Pancreas (tissue), 10 donors: ENCODE results near the gene REC114. TPM values are rescaled to one million over a fixed set of nuclear protein-coding genes. Genes with fewer than 3 reads are reported as not detected.
"Not testable (repeated sequence)": the region's sequence is repeated elsewhere in the genome, so short reads cannot be mapped to it uniquely, and the experiment has no call there.

Experiments used
- ATAC-seq, 4 donors: fragments of 200-7000 bp; cut with Tn5 transposase; one replicate each; pipeline versions ENCODE4 v1.8.0 to v1.9.1; 2020; ENCODE audit warnings: mild to moderate bottlenecking in 4 of 4, moderate library complexity in 4 of 4
- DNase-seq, 6 donors: peaks; one replicate each; pipeline ENCODE4 v3.0.0-alpha.2; 2020
- FAIRE-seq: peaks from 2 replicates; lab custom pipeline; 2012; peaks lifted over from hg19 to GRCh38; lab: Jason Lieb, UNC
- H3K27ac ChIP-seq, 4 donors: fragments of 200-600 bp; sonication (generic); 1 replicate in 3 of 4; 2 replicates in 1 of 4; pipeline versions ENCODE4 v1.5.0 to v1.8.0; 2020
- H3K27me3 ChIP-seq, 4 donors: fragments of 200-600 bp; one replicate each; pipeline ENCODE4 v1.8.0; 2021
- H3K36me3 ChIP-seq, 3 donors: fragments of 200-600 bp; sonication (generic) in 1 of 3; one replicate each; pipeline versions ENCODE4 v1.5.0 to v1.8.0; 2020 to 2021
- H3K4me1 ChIP-seq, 3 donors: fragments of 200-600 bp; one replicate each; pipeline ENCODE4 v1.8.0; 2021
- H3K4me3 ChIP-seq, 4 donors: fragments of 200-600 bp; sonication (generic) in 2 of 4; one replicate each; pipeline versions ENCODE4 v1.5.0 to v1.8.0; 2020 to 2021
- H3K9me3 ChIP-seq, 4 donors: fragments of 200-600 bp; one replicate each; pipeline ENCODE4 v1.8.0; 2021
- WGBS, 2 donors: extraction: QIAGEN DNeasy Blood & Tissue Kit; methylation state at CpG; one replicate each; pipeline ENCODE4 v1.1.7; 2013; 5-methylcytosine and 5-hydroxymethylcytosine counted together
- intact Hi-C, 3 donors: fragments of 100-400 bp; cut with DNase I; formaldehyde crosslinking; loops; one replicate each; pipeline versions ENCODE4 v1.11.1 to v1.14.2; 2022
- polyA plus RNA-seq, 2 donors: library from polyadenylated mRNA; stranded (reverse); fragments of 200-250 nt; gene quantifications; one replicate each; pipeline ENCODE4 v1.2.3, GENCODE V29; 2013
- total RNA-seq, 6 donors: library from RNA; stranded (reverse); fragmentation: NEBNext Ultra II Directional in 4 of 6; extraction: Animal tissue kit (Norgen Biotek cat#: 25700) in 4 of 6; gene quantifications; one replicate each; pipeline versions ENCODE4 v1.2.1 to v1.2.4, GENCODE V29; 2021 to 2023
- TF ChIP-seq, protein P1 (sequence below), 4 donors: fragments of 200-600 bp; sonication (generic) in 3 of 4; IDR thresholded peaks; one replicate each; pipeline versions ENCODE4 v1.5.0 to v1.8.0; 2021; ENCODE audit warnings: antibody characterized with exemption in 4 of 4
- donor health status: healthy with polysubstance abuse.
- donor health status: DM: no; HTN: no; CAD: no; lungs with moderate emphysema.
- donor health status: DM: no; HTN: no; CAD: no.
- donor health status: control.
- donor health status: control.
- donor health status: Bipolar disorder and iron deficiency.
- donor health status: DM: yes; HTN: yes; CAD: no.
- donor health status: DM: no; HTN: no; CAD: no.
- donor health status: DM: no; HTN: no; CAD: no.
- donor health status: DM: yes; HTN: yes; CAD: no.

The REC114 gene
- total and polyA plus RNA-seq, 8 donors = not detected

DNA sequence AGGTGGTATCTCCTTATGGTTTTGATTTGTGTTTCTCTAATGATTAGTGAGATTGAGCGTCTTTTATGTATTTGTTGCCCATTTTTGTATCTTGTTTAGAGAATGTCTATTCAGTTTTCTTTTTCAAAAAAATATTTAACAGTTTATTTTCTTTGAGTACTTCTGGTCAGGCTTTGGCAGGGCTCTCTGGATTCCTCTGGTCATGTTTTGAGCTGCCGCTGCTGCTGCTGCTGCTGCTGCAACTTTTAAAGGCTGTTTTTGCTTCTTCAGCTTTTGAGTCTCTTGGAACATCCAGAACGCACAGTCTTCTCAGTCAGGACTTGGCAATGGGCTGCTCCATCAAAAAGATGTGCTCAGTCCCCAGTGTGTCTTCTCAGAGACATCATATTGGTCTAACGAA is 40.1 kb downstream of the REC114 start:
- FAIRE-seq (no peak), DNase-seq (no peak), ATAC-seq (no peak)
- Histone ChIP-seq H3K27ac (no peak overlapping the region), H3K4me3 (no peak overlapping the region), H3K4me1 (no peaks in the 10 kb centered on the region), H3K27me3 (no peaks in the 10 kb centered on the region), H3K36me3 (no peaks in the 10 kb centered on the region), H3K9me3 (no peaks in the 10 kb centered on the region)
- 74 to 79% methylated on average over 4 of the region's 4 CpGs for WGBS, 2 donors
- TF ChIP-seq, protein P1, sequence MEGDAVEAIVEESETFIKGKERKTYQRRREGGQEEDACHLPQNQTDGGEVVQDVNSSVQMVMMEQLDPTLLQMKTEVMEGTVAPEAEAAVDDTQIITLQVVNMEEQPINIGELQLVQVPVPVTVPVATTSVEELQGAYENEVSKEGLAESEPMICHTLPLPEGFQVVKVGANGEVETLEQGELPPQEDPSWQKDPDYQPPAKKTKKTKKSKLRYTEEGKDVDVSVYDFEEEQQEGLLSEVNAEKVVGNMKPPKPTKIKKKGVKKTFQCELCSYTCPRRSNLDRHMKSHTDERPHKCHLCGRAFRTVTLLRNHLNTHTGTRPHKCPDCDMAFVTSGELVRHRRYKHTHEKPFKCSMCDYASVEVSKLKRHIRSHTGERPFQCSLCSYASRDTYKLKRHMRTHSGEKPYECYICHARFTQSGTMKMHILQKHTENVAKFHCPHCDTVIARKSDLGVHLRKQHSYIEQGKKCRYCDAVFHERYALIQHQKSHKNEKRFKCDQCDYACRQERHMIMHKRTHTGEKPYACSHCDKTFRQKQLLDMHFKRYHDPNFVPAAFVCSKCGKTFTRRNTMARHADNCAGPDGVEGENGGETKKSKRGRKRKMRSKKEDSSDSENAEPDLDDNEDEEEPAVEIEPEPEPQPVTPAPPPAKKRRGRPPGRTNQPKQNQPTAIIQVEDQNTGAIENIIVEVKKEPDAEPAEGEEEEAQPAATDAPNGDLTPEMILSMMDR (IDR thresholded peaks at IDR 0.05) = no peak
- intact Hi-C loops = no loop called here

DNA sequence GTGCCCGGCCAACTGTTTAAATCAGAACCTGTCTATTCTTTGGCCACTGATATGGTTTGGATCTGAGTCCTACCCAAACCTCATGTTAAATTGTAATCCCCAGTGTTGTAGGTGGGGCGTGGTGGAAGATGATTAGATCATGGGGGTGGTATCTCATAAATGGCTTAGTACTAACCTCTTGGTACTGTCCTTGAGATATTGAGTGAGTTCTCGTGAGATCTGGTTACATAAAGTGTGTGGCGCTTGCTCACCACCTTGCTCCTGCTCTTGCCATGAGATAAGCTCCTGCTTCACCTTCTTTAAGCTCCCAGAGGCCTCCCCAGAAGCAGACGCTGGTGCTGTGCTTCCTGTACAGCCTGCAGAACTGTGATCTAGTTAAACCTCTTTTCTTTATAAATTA is 42.4 kb downstream of the REC114 start:
- H3K4me1 ChIP-seq = no peaks in the 10 kb centered on the region
- DNase-seq (no peak), ATAC-seq (no peak), FAIRE-seq (no peak)
- no peaks in the 10 kb centered on the region for H3K9me3 ChIP-seq
- intact Hi-C loops = no loop called here
- H3K27me3 ChIP-seq = no peaks in the 10 kb centered on the region
- H3K4me3 ChIP-seq = no peak overlapping the region
- TF ChIP-seq, protein P1 (IDR thresholded peaks at IDR 0.05) = no peak
- no peaks in the 10 kb centered on the region for H3K36me3 ChIP-seq
- WGBS, 2 donors = 55 to 73% methylated on average over 5 of the region's 5 CpGs
- no peak overlapping the region for H3K27ac ChIP-seq

DNA sequence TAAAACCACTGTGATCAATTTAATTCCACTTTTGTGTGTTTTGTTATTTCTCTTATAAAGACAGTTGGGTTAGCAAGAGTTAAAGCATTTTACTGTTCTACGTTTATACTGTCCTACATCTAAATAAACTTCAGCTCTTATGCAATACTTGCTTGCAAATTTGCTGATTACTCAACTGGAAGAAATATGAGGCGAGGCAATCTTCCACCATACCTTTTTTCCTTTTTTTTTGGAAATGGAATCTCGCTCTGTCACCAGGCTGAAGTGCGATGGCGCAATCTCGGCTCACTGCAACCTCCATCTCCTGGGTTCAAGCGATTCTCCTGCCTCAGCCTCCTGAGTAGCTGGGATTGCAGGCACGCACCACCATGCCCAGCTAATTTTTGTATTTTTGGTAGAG is 42.9 kb downstream of the REC114 start:
- H3K36me3 ChIP-seq, H3K9me3 ChIP-seq, H3K4me3 ChIP-seq, H3K27me3 ChIP-seq, FAIRE-seq, H3K27ac ChIP-seq, intact Hi-C loops, DNase-seq, ATAC-seq, H3K4me1 ChIP-seq: not testable (repeated sequence)
- WGBS, 2 donors = 70 to 72% methylated on average over 8 of the region's 8 CpGs

DNA sequence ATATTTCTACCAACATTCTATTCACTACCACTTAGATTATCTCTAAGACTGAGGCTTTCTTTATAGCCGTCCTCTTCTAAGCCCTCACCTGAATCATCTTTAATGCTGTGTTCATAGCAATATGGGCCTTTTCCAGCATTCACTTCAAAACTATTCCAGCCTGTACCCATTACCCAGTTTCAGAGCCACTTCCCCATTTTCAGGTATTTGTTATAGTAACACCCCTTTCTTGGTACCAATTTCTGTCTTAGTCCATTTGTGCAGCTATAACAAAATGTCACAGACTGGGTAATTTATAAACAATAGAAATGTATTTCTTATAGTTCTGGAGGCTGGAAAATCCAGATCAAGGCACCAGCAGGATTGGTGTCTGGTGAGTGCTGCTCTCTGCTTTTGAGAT is 45.7 kb downstream of the REC114 start:
- intact Hi-C loops = no loop called here
- no peaks in the 10 kb centered on the region for H3K9me3 ChIP-seq
- no peak overlapping the region for H3K27ac ChIP-seq
- no peaks in the 10 kb centered on the region for H3K36me3 ChIP-seq
- no peak overlapping the region for H3K4me3 ChIP-seq
- ATAC-seq (no peak), DNase-seq (no peak), FAIRE-seq (no peak)
- 61 to 73% methylated on average over 1 of the region's 1 CpG for WGBS, 2 donors
- no peaks in the 10 kb centered on the region for H3K27me3 ChIP-seq
- TF ChIP-seq, protein P1 (IDR thresholded peaks at IDR 0.05) = no peak
- no peaks in the 10 kb centered on the region for H3K4me1 ChIP-seq

DNA sequence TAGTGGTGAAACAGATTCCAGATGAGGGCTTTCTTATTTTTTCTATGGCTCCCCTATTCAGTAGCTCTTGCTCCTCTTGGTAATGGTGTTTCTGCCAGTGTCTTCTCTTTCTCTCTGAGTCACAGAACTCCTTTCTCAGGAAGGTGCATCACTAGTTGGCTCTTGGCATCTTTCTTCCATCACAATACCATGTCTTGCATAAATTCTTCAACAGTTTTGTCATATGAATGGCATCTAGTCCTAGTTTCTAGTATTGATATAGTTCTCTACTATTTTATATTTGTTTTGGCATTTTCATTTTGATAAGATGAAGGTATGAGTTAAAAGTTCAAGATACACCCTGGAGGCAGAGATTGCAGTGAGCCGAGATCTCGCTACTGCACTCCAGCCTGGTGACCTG is 51.0 kb downstream of the REC114 start:
- H3K27me3 ChIP-seq = no peaks in the 10 kb centered on the region
- DNase-seq (no peak), ATAC-seq (no peak), FAIRE-seq (no peak)
- H3K4me3 ChIP-seq = no peak overlapping the region
- WGBS, 2 donors = 83 to 87% methylated on average over 2 of the region's 2 CpGs
- H3K9me3 ChIP-seq = no peaks in the 10 kb centered on the region
- TF ChIP-seq, protein P1 (IDR thresholded peaks at IDR 0.05) = no peak
- H3K27ac ChIP-seq = no peak overlapping the region
- intact Hi-C loops = no loop called here
- no peaks in the 10 kb centered on the region for H3K36me3 ChIP-seq
- no peaks in the 10 kb centered on the region for H3K4me1 ChIP-seq

DNA sequence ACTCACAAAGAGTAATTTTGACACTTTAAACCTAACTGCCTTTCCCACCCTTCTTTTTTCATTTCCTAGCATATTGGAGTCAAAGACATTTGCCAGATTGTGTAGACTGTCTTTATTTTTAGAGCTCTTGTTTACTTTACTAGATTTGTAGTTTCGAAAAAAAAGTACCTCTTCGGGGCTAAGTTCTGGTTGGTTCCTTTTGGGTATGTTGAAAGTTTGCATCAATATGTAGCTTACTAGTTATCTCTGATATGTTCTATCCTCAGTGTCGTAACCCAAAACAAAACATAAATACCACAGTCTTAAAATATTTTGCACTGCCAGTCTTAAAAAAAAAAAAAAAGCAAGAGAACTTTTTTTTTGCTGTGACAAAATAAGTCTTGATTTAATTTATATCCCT is 52.2 kb downstream of the REC114 start:
- no peaks in the 10 kb centered on the region for H3K36me3 ChIP-seq
- 43 to 48% methylated on average over 3 of the region's 3 CpGs for WGBS, 2 donors
- no peaks in the 10 kb centered on the region for H3K27me3 ChIP-seq
- H3K27ac ChIP-seq = no peak overlapping the region
- intact Hi-C loops = no loop called here
- no peak overlapping the region for H3K4me3 ChIP-seq
- FAIRE-seq (no peak), ATAC-seq (no peak), DNase-seq (no peak)
- H3K4me1 ChIP-seq = no peaks in the 10 kb centered on the region
- no peaks in the 10 kb centered on the region for H3K9me3 ChIP-seq
- TF ChIP-seq, protein P1 (IDR thresholded peaks at IDR 0.05) = no peak
